ENCODE data around the gene ENAH.
A peak's percentile ranks its signal among the peaks of the same experiment; 100 is the strongest.
"Not testable (repeated sequence)": the region's sequence is repeated elsewhere in the genome, so short reads cannot be mapped to it uniquely, and the experiment has no call there.

The ENAH gene

GRCh38 chr1:225652729-225653462, at the start of gene ENAH:
TSS of gene ENAH (minus strand) at chr1:225653123. CDS start at chr1:225652690, 433 bp downstream.
- DNase-seq, result peak; percentile 32

- no peak for DNase-seq
Observed at GRCh38 chr1:225700889-225701465, 48.1 kb upstream of the ENAH start.

- DNase-seq, result no peak
Observed at GRCh38 chr1:225700164-225700821, 47.4 kb upstream of the ENAH start.

DNA sequence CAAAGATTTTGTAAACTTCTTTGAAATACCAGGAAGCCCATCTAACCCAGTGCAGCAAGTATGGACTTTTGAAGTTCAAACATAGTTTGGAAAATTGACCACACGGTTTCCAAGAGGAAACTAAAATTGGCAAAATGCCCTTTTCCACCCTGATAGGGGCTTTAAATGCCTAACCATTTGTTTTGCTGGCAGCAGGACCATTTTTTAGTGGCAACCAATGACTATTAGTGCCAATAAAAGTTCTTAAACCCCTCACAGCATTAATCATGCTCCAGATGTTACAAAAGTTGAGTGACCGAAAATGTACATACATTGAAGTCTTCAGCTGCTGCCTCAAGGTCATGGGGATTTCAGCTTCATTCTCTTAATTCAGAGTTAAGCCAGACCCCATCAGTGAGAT, 46.4 kb upstream of the ENAH start:
- DNase-seq, result no peak

DNA sequence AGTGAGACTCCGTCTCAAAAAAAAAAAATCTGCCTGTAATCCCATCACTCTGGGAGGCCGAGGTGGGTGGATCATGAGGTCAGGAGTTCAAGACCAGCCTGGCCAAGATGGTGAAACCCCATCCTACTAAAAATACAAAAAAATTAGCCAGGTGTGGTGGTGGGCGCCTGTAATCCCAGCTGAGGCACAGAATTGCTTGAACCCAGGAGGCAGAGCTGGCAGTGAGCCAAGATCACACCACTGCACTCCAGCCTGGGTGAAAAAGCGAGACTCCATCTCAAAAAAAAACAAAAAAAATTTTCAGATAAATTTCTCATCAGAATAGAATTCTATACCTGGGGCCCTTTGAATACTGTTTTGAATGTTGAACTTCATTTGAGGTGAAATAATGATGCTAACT, 45.3 kb upstream of the ENAH start:
- DNase-seq, result not testable (repeated sequence)

DNA sequence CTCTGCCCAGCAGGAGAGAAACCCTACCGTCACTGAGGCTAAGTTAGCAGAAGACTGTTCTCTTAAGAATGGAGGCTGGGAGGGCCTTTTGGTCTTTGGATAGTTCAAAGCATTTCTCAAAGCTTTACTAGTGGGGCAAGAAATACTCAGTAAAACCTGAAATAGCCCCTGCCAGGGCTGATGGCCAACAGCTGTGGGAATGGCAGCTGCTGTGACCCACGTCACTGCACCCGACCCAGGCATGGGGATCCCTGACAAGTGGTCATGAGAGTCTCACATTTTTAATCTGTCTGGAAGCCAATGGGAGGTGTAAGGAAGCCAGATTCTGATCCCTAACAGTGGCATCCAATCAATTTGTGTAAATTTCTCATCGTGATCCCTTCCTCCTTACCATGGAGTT, 44.5 kb upstream of the ENAH start:
- DNase-seq, result no peak

DNA sequence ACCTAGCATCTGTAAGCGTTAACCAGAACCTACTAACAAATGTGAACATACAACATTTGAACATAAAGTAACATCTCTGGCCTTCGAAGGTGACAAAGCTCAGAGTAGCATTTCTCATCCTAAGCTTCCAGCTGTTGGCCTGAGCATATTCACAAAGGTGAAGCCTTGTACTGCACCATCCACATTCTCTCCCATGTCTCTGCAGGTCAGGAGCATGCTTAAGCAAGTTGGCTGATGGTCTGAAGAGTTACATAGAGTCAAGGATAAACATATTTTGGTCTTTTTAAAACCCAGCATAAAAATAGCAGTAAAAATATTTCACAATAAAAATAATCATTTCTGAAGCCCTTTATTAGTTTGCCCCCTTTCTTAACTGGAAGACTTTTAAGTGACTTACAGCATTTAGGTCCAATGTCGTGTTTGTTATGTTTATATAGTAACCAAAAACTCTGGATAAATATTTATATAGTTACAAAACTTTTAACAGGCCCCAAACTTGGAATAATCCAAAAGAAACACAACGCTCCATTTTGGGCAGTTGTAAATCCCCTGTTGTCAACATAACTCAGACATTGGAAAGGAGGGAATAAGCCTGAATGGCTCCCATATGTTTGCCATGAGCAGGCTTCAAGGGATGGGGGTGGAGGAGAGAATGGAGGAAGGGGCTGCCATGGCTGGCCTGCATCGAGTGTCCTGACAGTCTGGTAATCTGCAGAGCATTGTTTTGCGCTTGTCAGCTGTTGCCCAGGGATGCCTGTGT, 42.8 kb upstream of the ENAH start:
- DNase-seq, result no peak

GRCh38 chr1:225694151-225694603, 41.3 kb upstream of the ENAH start:
- DNase-seq, result no peak

GRCh38 chr1:225693697-225694096, 40.8 kb upstream of the ENAH start:
- not testable (repeated sequence) for DNase-seq

- no peak for DNase-seq
Observed at GRCh38 chr1:225693085-225693696, 40.3 kb upstream of the ENAH start.

DNA sequence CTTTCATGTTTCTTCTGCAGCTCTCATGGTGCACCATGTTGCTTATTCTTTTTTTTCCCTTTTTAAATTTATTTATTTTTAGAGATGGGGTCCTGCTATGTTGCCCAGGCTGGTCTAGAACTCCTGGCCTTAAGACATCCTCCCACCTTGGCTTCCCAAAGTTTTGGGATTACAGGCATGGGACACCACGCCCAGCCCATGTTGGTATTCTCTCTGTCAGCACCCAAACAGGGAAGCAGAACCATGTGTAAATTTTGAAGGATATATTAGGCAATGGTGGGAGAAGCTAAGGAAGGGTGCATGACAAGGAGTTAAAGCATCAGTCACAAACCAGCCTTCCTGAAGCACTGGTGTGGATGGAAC, 39.6 kb upstream of the ENAH start:
- DNase-seq, result no peak

DNA sequence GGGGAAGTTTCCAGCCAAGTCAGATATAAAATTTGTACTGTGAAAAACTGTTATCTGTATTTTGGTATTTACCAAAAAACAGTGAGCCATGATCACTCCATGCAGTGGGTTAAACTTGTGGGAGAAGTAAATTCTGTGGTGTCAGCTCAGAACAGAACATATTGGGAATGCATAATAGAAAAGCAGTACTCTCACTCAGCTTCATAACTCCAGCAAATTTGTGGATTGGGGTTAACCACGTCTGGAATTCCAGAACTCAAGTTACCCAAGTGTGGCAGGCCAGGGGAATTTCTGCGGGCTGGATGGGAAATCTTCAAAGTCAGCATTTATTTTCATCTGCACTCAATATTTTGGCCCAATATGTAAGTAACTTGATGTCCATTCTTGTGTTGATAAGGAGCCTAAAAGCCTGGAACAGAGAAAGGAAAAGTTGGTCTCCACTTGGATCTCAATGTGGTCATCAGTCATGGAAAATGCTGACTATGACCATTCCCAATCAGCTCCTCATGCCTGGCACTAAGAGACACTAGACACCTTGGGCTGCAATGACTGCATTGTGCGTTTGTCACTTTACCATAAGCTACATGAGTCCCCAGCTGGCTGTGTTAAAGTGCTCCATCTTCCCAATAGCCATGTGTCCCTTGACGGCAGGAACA, 39.1 kb upstream of the ENAH start:
- DNase-seq, result no peak

DNA sequence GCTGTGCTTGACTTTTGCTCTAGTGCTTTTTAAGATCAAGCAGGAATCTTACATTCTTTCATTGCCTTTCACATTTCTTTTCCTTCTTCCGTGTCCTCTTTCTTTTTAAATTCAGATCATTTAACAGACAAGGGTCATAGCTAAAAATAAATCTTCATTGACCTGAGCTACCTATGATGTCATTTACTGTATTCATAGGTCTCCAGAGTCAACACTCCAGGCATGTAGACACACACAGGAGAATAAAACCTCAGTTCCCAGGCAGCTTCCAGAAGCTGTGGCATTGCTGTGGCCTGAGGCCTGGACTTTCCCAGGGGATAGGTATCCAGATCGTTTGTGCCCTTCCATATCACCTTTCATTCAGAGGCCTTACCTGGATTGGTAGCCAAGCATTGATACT, 38.5 kb upstream of the ENAH start:
- DNase-seq, result no peak

DNA sequence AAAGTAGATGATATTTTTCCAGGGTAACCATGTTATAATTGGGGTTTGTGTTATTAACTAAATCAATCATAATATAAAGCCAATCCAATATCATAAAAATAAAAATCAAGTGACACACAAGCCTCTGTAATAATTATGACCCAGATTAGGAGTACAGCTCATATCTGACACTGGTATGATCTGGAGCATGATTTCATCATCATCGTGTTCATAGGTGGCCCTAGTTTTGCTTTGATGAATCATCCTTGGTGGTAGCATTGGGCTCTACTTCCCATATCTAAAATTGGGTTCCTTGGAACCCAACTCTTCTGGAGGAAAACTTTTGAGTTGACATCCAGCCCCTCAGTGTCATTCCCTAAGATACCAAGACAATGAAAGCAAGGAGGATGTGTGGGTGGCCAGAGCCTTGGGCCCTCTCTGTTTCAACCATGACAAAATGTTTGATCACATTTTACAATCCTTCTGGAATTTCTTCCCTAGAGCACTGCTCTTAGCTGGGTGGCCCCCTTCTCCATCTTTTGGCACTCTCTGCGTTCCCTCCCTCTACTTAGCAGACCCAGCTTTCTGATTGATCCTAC, 37.0 kb upstream of the ENAH start:
- DNase-seq, result no peak

DNA sequence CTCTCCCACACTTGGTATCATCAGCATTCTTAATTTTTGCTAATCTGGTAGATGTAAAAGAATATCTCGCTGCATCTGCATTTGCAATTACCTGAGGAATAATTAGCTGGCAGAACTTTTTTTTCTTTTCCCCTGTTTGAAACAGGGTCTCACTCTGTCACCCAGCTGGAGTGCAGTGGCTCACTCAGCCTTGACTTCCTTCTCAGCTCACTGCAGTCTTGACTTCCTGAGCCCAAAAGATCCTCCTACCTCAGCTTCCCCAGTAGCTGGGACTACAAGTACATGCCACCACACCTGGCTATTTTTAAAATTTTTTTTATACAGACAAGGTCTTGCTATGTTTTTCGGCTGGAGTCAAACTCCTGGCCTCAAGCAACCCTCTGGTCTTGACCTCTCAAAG, 35.4 kb upstream of the ENAH start:
- DNase-seq, result no peak

DNA sequence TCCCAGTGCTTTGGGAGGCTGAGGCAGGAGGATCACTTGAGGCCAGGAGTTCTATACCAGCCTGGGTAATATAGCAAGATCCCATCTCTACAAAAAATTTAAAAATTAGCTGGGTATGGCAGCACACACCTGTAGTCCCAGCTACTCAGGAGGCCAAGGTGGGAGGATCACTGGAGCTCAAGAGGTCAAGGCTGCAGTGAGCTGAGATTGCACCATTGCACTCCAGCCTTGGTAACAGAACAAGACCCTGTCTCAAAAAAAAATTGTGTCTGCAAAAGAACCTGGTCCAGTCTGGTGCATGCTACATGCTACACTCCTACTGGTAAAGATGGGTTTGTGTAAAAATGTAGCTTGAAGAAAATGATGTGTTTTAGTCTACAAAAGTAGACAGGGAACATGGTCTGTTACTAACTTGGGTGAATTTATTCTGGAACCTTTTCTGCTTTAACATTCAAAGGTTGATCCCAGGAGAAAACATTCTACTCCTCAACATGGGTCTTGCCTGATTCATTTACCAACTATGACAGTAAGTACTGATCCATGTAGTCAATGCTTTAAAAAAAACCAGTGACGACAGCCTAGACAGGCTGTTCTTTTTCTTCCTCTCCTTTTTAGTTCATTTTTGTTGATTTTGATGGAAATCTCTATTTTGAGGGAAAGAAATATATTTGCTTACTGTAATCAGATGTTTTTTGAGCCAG, 32.7 kb upstream of the ENAH start:
- DNase-seq, result no peak

- DNase-seq, result no peak
Observed at GRCh38 chr1:225684741-225685140, 31.8 kb upstream of the ENAH start.

DNA sequence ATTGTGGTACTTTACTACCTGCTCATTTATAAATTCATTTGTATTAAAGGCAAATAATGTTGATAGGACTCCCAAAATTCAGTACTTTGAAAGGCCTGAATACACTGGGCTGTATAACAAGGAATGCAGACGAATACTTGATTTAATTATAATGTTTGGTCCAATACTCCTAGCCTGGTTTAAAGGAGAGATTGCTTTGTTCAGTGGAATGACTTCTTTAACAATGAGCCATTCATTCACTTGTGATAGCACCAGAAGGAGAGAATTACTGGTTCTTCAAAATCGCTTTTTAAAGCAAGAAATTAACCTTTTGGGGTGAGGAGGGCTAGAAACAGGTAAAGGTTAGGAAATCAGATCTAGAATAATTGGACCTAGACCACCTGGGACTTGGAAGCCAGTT, 28.3 kb upstream of the ENAH start:
- DNase-seq, result no peak

GRCh38 chr1:225678545-225678944, 25.6 kb upstream of the ENAH start:
- DNase-seq, result no peak

DNA sequence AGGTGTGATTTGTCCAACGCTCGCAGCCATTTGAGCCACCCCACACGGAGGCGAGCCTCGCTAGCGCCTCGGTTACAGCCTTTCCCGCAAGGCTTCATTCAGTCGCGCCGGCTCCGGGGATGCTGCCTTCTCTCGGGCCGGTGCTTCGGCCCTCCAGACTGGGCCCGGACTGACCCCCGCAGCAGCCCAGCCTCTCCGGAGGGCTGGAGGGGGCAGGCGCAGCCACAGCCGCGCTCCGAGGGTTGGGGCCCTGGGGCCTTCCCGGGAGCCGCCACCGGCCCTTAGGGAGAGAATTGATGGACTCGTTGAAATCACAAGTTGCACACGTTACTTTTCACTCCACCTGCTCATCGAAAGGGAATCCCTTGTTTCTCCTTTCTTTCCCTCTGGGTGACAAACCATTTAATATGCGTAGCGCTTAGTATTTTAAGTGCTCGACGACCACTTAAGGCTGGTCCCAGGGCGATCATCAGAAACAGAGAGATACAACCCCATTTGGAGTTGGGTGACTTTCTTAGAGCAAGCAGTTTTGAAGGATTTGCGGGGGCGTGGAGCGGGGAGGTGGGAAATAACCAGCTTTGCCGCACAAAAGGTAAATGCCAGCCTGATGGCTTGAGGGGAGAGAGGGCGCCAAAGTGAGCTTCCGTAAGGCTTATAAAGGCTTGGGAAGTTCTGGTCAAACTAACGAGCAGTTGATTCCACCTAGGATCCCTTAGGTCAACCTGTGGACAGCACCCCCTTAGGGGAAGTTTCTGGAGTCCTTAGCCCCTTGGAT, 24.6 kb upstream of the ENAH start:
- no peak for DNase-seq

DNA sequence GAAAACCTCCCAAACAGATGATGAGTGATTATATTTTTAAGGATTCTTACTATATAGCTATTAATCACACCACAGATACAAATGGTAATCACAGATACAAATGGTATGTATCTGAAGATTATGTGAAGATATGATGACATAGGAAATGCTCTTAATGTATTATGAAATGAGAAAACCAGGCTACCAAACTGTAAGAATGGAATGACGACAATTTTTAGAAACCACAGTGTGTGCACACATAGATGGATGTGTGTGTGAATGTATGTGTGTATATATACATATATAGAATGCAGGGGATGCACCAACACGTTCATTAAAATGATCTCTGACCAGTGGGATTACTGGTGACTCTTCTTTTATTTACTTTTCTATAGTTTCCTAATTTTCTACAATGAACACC, 21.5 kb upstream of the ENAH start:
- DNase-seq, result no peak

All from CD4-positive, alpha-beta T cell treated with Interleukin-10 for 1 hour (primary cell).